ENCODE results near the gene RAB15.

DNA sequence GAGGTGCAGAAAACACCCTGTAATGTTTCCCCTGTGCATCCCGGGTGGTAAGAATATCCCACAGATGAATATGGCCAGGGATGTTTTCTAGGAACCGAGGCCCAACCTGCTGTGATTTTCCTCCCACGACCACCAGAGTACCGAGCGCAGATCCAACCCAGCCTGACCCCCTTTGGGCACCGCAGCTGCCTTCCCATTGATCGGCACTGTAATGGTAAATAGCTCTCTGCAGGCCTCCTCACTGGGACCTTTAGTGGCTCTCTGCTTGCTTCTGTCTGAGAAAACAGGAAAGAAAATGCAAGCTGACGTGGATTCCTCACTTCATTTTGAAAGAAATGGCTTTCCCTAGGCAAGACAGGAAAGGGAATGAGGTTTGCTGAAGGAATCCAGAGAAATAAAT is 2.4 kb upstream of the RAB15 start:
- no peak for TF ChIP-seq POLR2AphosphoS5 (IDR thresholded peaks at IDR 0.05; ENCODE audit: low read depth, low read length)
- TF ChIP-seq SIN3A (IDR thresholded peaks at IDR 0.05; ENCODE audit: borderline replicate concordance, insufficient read depth, low read length), result no peak
- TF ChIP-seq TAF1 (IDR thresholded peaks at IDR 0.05; ENCODE audit: borderline replicate concordance, insufficient read depth, low read length), result no peak
- TF ChIP-seq, protein P1, sequence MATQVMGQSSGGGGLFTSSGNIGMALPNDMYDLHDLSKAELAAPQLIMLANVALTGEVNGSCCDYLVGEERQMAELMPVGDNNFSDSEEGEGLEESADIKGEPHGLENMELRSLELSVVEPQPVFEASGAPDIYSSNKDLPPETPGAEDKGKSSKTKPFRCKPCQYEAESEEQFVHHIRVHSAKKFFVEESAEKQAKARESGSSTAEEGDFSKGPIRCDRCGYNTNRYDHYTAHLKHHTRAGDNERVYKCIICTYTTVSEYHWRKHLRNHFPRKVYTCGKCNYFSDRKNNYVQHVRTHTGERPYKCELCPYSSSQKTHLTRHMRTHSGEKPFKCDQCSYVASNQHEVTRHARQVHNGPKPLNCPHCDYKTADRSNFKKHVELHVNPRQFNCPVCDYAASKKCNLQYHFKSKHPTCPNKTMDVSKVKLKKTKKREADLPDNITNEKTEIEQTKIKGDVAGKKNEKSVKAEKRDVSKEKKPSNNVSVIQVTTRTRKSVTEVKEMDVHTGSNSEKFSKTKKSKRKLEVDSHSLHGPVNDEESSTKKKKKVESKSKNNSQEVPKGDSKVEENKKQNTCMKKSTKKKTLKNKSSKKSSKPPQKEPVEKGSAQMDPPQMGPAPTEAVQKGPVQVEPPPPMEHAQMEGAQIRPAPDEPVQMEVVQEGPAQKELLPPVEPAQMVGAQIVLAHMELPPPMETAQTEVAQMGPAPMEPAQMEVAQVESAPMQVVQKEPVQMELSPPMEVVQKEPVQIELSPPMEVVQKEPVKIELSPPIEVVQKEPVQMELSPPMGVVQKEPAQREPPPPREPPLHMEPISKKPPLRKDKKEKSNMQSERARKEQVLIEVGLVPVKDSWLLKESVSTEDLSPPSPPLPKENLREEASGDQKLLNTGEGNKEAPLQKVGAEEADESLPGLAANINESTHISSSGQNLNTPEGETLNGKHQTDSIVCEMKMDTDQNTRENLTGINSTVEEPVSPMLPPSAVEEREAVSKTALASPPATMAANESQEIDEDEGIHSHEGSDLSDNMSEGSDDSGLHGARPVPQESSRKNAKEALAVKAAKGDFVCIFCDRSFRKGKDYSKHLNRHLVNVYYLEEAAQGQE (IDR thresholded peaks at IDR 0.05; ENCODE audit: insufficient read depth in 1 of 2, low read depth in 2 of 2, low read length in 2 of 2), result no peak
- TF ChIP-seq FOXP2 (optimal IDR thresholded peaks at IDR 0.05; ENCODE audit: borderline replicate concordance, extremely low read depth, extremely low read length, insufficient read depth), result no peak
